RWPE2 (cell line): ENCODE results near the gene MRPL1.
A peak's percentile ranks its signal among the peaks of the same experiment; 100 is the strongest.

Experiments
- ATAC-seq: fragments of 200-7000 bp; cut with Tn5 transposase; 3 replicates; pipeline ENCODE4 v1.9.1; 2021; ENCODE audit warnings: low read depth
- DNase-seq: peaks from one replicate; pipeline ENCODE4 v3.0.0-alpha.2; 2020; ENCODE audit warnings: low spot score
- H3K27ac ChIP-seq: fragments of 450-650 bp; 2 replicates; pipeline ENCODE4 v1.5.1; 2017; ENCODE audit warnings: mild to moderate bottlenecking; ENCODE audit not compliant: poor library complexity, severe bottlenecking
- H3K27me3 ChIP-seq: fragments of 250-450 bp; sonication (Bioruptor Pico); 2 replicates; pipeline ENCODE4 v1.5.1; 2021; ENCODE audit warnings: mild to moderate bottlenecking, moderate library complexity; ENCODE audit not compliant: insufficient read depth, poor library complexity, severe bottlenecking
- H3K36me3 ChIP-seq: fragments of 250-450 bp; sonication (Bioruptor Pico); 2 replicates; pipeline ENCODE4 v1.5.1; 2020; ENCODE audit warnings: low read depth, mild to moderate bottlenecking, moderate library complexity
- H3K4me1 ChIP-seq: fragments of 250-450 bp; sonication (Bioruptor Pico); 2 replicates; pipeline ENCODE4 v1.5.1; 2021; ENCODE audit warnings: mild to moderate bottlenecking, moderate library complexity; ENCODE audit not compliant: insufficient read depth, poor library complexity, severe bottlenecking
- H3K4me3 ChIP-seq: fragments of 250-450 bp; sonication (Bioruptor Pico); 2 replicates; pipeline ENCODE4 v1.5.1; 2021; ENCODE audit warnings: mild to moderate bottlenecking, moderate library complexity; ENCODE audit not compliant: severe bottlenecking
- H3K9me3 ChIP-seq: fragments of 250-450 bp; sonication (Bioruptor Pico); 2 replicates; pipeline ENCODE4 v1.5.1; 2021; ENCODE audit warnings: mild to moderate bottlenecking, moderate library complexity; ENCODE audit not compliant: severe bottlenecking
- TF ChIP-seq, protein P1 (sequence below): fragments of 450-650 bp; IDR thresholded peaks from one replicate; pipeline ENCODE4 v1.5.1; 2017; ENCODE audit warnings: mild to moderate bottlenecking, moderate library complexity; ENCODE audit not compliant: poor library complexity, severe bottlenecking

The MRPL1 gene

DNA sequence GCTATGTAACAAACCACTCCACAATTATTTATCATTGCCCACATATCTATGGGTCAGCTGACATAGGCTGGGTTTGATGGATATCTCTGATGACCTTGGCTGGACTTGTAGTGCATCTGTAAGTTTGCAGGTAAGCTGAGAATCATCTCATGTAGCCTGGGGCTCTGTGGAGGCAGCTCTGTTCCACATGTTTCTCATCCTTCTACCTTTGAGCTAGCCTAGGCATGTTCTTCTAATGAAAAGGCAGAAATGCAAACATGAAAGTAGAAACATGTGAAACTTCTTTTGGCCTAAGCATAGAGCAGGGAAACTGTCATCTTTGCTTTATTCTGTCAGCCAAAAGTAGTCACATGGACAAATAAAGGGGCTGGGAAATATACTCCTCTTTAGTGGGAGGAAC lies 18.2 kb downstream of the MRPL1 start:
- TF ChIP-seq, protein P1, sequence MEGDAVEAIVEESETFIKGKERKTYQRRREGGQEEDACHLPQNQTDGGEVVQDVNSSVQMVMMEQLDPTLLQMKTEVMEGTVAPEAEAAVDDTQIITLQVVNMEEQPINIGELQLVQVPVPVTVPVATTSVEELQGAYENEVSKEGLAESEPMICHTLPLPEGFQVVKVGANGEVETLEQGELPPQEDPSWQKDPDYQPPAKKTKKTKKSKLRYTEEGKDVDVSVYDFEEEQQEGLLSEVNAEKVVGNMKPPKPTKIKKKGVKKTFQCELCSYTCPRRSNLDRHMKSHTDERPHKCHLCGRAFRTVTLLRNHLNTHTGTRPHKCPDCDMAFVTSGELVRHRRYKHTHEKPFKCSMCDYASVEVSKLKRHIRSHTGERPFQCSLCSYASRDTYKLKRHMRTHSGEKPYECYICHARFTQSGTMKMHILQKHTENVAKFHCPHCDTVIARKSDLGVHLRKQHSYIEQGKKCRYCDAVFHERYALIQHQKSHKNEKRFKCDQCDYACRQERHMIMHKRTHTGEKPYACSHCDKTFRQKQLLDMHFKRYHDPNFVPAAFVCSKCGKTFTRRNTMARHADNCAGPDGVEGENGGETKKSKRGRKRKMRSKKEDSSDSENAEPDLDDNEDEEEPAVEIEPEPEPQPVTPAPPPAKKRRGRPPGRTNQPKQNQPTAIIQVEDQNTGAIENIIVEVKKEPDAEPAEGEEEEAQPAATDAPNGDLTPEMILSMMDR, result no peak
- Histone ChIP-seq H3K4me1 (peaks cover 38% of the 10 kb centered on the region), H3K27me3 (no peaks in the 10 kb centered on the region), H3K9me3 (no peaks in the 10 kb centered on the region), H3K4me3 (no peak overlapping the region), H3K27ac (peak overlapping the region; percentile 69), H3K36me3 (peaks cover 48% of the 10 kb centered on the region)
- peak; percentile 95 for ATAC-seq
- DNase-seq, result no peak

DNA sequence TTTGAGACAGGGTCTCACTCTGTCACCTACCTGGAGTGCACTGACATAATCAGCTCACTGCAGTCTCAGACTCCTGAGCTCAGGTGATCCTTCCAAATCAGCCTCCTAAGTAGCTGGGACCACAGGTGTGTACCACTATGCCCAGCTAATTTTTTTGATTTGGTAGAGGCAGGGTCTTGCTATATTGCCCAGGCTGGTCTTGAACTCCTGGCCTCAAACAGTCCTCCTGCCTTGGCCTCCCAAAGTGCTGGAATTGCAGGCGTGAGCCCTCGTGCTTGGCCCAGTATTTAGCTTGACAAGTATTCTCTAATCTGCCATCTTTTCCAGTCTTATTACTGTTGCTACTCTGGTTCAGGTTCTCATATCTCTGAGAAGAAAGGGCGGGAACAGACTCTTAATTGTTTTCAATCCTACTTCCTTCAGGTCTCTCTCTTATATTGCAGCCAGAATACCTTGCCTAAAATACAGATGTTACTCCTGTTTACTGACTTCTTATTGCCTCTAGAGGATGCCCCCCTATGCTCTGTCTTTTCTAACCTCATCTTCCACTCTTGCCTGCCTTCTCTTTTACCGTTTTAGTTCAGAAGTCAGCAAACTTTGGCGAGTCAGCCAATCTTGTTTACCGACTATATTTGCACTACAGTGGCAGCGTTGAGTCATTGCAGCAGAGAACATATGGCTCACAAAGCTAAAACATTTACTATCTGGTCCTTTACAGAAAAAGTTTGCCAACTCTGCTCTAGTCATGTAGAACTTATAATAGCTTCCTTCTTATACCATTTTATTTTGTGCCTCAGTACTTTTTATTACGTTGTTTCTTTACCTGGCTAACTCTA lies 19.0 kb downstream of the MRPL1 start:
- TF ChIP-seq, protein P1, result no peak
- peaks cover 46% of the 10 kb centered on the region for H3K36me3 ChIP-seq
- no peak overlapping the region for H3K4me3 ChIP-seq
- H3K27ac ChIP-seq, result peak overlapping the region; percentile 69
- no peaks in the 10 kb centered on the region for H3K27me3 ChIP-seq
- H3K9me3 ChIP-seq, result no peaks in the 10 kb centered on the region
- peaks cover 38% of the 10 kb centered on the region for H3K4me1 ChIP-seq
- DNase-seq (no peak), ATAC-seq (peak; percentile 78)

DNA sequence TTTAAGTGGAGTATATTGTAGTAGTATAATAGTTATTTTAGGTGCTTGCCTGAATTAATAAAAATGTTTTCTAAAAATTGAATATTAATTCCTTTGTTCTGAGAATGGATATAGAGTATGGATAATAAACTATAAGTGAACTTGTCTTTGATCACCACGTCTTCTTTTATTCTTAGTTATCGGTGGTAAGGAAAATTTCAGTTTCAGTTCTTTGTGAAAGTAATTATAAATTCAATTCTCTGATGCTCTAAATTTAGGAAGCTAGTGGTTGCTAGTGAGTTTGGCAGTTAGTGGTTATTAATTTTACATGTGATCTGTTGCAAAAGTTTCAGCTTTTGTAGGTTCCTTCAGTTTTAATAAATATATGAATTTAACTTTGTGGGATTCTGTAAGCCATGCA lies 30.8 kb downstream of the MRPL1 start:
- Histone ChIP-seq H3K27ac (no peak overlapping the region), H3K27me3 (no peaks in the 10 kb centered on the region), H3K9me3 (no peaks in the 10 kb centered on the region), H3K4me1 (no peaks in the 10 kb centered on the region), H3K4me3 (no peak overlapping the region), H3K36me3 (peaks cover 82% of the 10 kb centered on the region)
- DNase-seq (no peak), ATAC-seq (no peak)
- TF ChIP-seq, protein P1, result no peak

DNA sequence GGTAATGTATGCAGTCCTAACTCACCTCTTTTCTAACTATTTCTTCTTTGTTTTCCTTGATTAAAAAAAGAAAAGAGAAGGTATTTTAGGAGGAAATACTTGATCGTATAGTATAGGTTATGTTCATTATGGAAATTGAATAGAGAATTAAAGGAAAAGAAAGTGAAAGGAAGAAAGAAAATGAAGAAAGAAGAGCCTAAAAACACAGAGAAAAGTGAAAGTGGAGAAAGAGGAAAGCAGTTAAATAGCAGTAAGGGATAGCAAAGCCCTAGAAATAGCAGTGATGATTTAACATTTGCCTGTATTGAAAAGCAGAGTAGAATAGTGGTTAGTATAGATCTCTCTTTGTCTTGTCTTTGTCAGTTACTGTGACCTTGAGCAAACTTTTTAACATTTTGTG lies 37.0 kb downstream of the MRPL1 start:
- DNase-seq (no peak), ATAC-seq (no peak)
- H3K36me3 ChIP-seq, result peaks cover 63% of the 10 kb centered on the region
- no peaks in the 10 kb centered on the region for H3K27me3 ChIP-seq
- H3K27ac ChIP-seq, result no peak overlapping the region
- no peak overlapping the region for H3K4me3 ChIP-seq
- TF ChIP-seq, protein P1, result no peak
- H3K4me1 ChIP-seq, result peaks cover 12% of the 10 kb centered on the region
- H3K9me3 ChIP-seq, result no peaks in the 10 kb centered on the region

DNA sequence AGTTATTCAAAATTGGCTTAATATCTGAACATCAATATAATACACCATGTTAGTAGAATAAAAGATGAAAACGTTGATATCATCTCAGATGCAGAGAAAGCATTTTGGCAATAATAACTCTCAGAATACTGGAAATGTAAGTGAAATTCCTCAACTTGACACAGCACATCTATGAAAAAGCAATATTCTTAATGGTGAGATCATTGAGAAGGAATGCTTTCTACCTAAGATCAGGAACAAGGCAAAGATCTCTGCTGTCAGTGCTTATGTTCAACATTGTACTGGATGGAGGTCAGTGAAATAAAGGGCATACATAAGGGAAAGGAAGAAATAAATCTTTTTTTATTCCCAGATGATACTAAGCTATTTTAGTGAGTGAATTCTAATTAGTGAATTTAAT lies 40.6 kb downstream of the MRPL1 start:
- H3K27me3 ChIP-seq, result no peaks in the 10 kb centered on the region
- H3K36me3 ChIP-seq, result peaks cover 40% of the 10 kb centered on the region
- H3K9me3 ChIP-seq, result no peaks in the 10 kb centered on the region
- H3K4me3 ChIP-seq, result no peak overlapping the region
- H3K27ac ChIP-seq, result no peak overlapping the region
- TF ChIP-seq, protein P1, result no peak
- peaks cover 12% of the 10 kb centered on the region for H3K4me1 ChIP-seq
- DNase-seq (no peak), ATAC-seq (no peak)
